RPMI8226 (cell line): ENCODE data around the gene DUSP10.

Source experiments
- DNase-seq: peaks from one replicate; pipeline ENCODE4 v3.0.0-alpha.2; 2015

DUSP10 gene

GRCh38 chr1:221712198-221712684 lies 29.6 kb downstream of the DUSP10 start:
- DNase-seq = no peak

- no peak for DNase-seq
These were observed 30.2 kb downstream of the DUSP10 start for GRCh38 chr1:221711656-221712055.

- no peak for DNase-seq
These were observed 30.8 kb downstream of the DUSP10 start for GRCh38 chr1:221711063-221711577.

- DNase-seq = no peak
These were observed 32.0 kb downstream of the DUSP10 start for GRCh38 chr1:221709854-221710253.

- peak; percentile 15 for DNase-seq
These were observed 32.9 kb downstream of the DUSP10 start for GRCh38 chr1:221708987-221709386.

GRCh38 chr1:221708076-221708571 lies 33.8 kb downstream of the DUSP10 start:
- no peak for DNase-seq

- no peak for DNase-seq
These were observed 34.9 kb downstream of the DUSP10 start for GRCh38 chr1:221706876-221707582.

GRCh38 chr1:221706191-221706590 lies 35.7 kb downstream of the DUSP10 start:
- no peak for DNase-seq

- DNase-seq = no peak
These were observed 37.6 kb downstream of the DUSP10 start for GRCh38 chr1:221704306-221704705.

- DNase-seq = no peak
These were observed 40.2 kb downstream of the DUSP10 start for GRCh38 chr1:221701570-221702186.

GRCh38 chr1:221700948-221701347 lies 40.9 kb downstream of the DUSP10 start:
- no peak for DNase-seq

- DNase-seq = no peak
These were observed 41.4 kb downstream of the DUSP10 start for GRCh38 chr1:221700536-221700935.

GRCh38 chr1:221699978-221700519 lies 41.8 kb downstream of the DUSP10 start:
- no peak for DNase-seq

- no peak for DNase-seq
These were observed 42.3 kb downstream of the DUSP10 start for GRCh38 chr1:221699577-221699976.

- DNase-seq = no peak
These were observed 43.1 kb downstream of the DUSP10 start for GRCh38 chr1:221698579-221699349.

- no peak for DNase-seq
These were observed 43.9 kb downstream of the DUSP10 start for GRCh38 chr1:221697923-221698425.

- DNase-seq = no peak
These were observed 45.0 kb downstream of the DUSP10 start for GRCh38 chr1:221696718-221697461.

- DNase-seq = no peak
These were observed 45.9 kb downstream of the DUSP10 start for GRCh38 chr1:221696027-221696426.

- DNase-seq = no peak
These were observed 46.6 kb downstream of the DUSP10 start for GRCh38 chr1:221695301-221695700.

GRCh38 chr1:221694109-221694508 lies 47.8 kb downstream of the DUSP10 start:
- no peak for DNase-seq

- DNase-seq = peak; percentile 16
These were observed 48.8 kb downstream of the DUSP10 start for GRCh38 chr1:221693087-221693486.

GRCh38 chr1:221692643-221693042 lies 49.2 kb downstream of the DUSP10 start:
- DNase-seq = no peak
